Glutamatergic neuron (in vitro differentiated cells): ENCODE measurements around the gene PTPRJ. TPM values are rescaled to one million over a fixed set of nuclear protein-coding genes. Genes with fewer than 3 reads are reported as not detected.

Experiments used
- DNase-seq: peaks from one replicate; pipeline ENCODE4 v3.0.0; 2022
- H3K27ac Mint-ChIP-seq: one replicate; pipeline ENCODE4 v1.8.0; 2020; ENCODE audit warnings: mild to moderate bottlenecking, mixed read lengths, inconsistent platforms; ENCODE audit not compliant: unreplicated experiment
- H3K27me3 Mint-ChIP-seq: one replicate; pipeline ENCODE4 v1.8.0; 2020; ENCODE audit warnings: mild to moderate bottlenecking, moderate library complexity, mixed read lengths, inconsistent platforms; ENCODE audit not compliant: unreplicated experiment
- H3K36me3 Mint-ChIP-seq: one replicate; pipeline ENCODE4 v1.8.0; 2020; ENCODE audit warnings: mild to moderate bottlenecking, mixed read lengths, inconsistent platforms; ENCODE audit not compliant: unreplicated experiment
- H3K4me1 Mint-ChIP-seq: one replicate; pipeline ENCODE4 v1.8.0; 2020; ENCODE audit warnings: mild to moderate bottlenecking, low read depth, mixed read lengths, inconsistent platforms; ENCODE audit not compliant: unreplicated experiment
- H3K4me3 Mint-ChIP-seq: one replicate; pipeline ENCODE4 v1.8.0; 2020; ENCODE audit warnings: mild to moderate bottlenecking, mixed read lengths, inconsistent platforms; ENCODE audit not compliant: unreplicated experiment
- H3K9me3 Mint-ChIP-seq: one replicate; pipeline ENCODE4 v1.8.0; 2020; ENCODE audit warnings: mild to moderate bottlenecking, moderate library complexity, mixed read lengths, inconsistent platforms; ENCODE audit not compliant: unreplicated experiment
- CTCF ChIP-seq: fragments of 200-600 bp; sonication (generic); IDR thresholded peaks from one replicate; pipeline ENCODE4 v1.5.0; 2021; ENCODE audit not compliant: partially characterized antibody, unreplicated experiment
- total RNA-seq: library from RNA; stranded (reverse); fragmentation: NEBNext Ultra II Directional; extraction: Animal tissue kit (Norgen Biotek cat#: 25700); gene quantifications from one replicate; pipeline ENCODE4 v1.2.1, GENCODE V29; 2021; ENCODE audit not compliant: unreplicated experiment

The PTPRJ gene
- total RNA-seq, 1 donor from 2014 or later = 2.4 TPM

- Mint-ChIP-seq H3K27ac (no peak overlapping the region), H3K4me1 (peaks cover 4% of the 10 kb centered on the region), H3K9me3 (no peaks in the 10 kb centered on the region), H3K27me3 (peaks cover 3% of the 10 kb centered on the region), H3K4me3 (no peak overlapping the region), H3K36me3 (no peaks in the 10 kb centered on the region)
- TF ChIP-seq CTCF = no peak
- DNase-seq = no peak
Measured at GRCh38 chr11:48036466-48036865, 56.1 kb downstream of the PTPRJ start.

GRCh38 chr11:48037709-48038468 is 57.5 kb downstream of the PTPRJ start:
- Mint-ChIP-seq H3K4me1 (peaks cover 4% of the 10 kb centered on the region), H3K36me3 (no peaks in the 10 kb centered on the region), H3K27me3 (peaks cover 3% of the 10 kb centered on the region), H3K4me3 (no peak overlapping the region), H3K27ac (no peak overlapping the region), H3K9me3 (no peaks in the 10 kb centered on the region)
- no peak for DNase-seq
- TF ChIP-seq CTCF = no peak

GRCh38 chr11:48040830-48041444 is 60.6 kb downstream of the PTPRJ start:
- H3K27me3 Mint-ChIP-seq = peaks cover 5% of the 10 kb centered on the region
- no peak overlapping the region for H3K4me3 Mint-ChIP-seq
- no peak for TF ChIP-seq CTCF
- H3K9me3 Mint-ChIP-seq = no peaks in the 10 kb centered on the region
- peak overlapping the region; percentile 59 for H3K27ac Mint-ChIP-seq
- H3K36me3 Mint-ChIP-seq = no peaks in the 10 kb centered on the region
- DNase-seq = no peak
- peaks cover 2% of the 10 kb centered on the region for H3K4me1 Mint-ChIP-seq

GRCh38 chr11:48041877-48042695 is 61.7 kb downstream of the PTPRJ start:
- H3K4me1 Mint-ChIP-seq = no peaks in the 10 kb centered on the region
- H3K4me3 Mint-ChIP-seq = no peak overlapping the region
- TF ChIP-seq CTCF = no peak
- no peaks in the 10 kb centered on the region for H3K36me3 Mint-ChIP-seq
- no peak for DNase-seq
- H3K27me3 Mint-ChIP-seq = peaks cover 5% of the 10 kb centered on the region
- no peak overlapping the region for H3K27ac Mint-ChIP-seq
- H3K9me3 Mint-ChIP-seq = no peaks in the 10 kb centered on the region
